H9 (cell line): Measurements from ENCODE around the gene POLD1. TPM values are rescaled to one million over a fixed set of nuclear protein-coding genes. Genes with fewer than 3 reads are reported as not detected.

Experiments used
- DNase-seq: peaks from one replicate; pipeline ENCODE4 v3.0.0-alpha.2; 2017
- H2AFZ ChIP-seq: one replicate; pipeline ENCODE4 v1.6.1; 2013; ENCODE audit warnings: mild to moderate bottlenecking, low read length, control low read depth, moderate library complexity
- H2AK5ac ChIP-seq: 2 replicates; pipeline ENCODE4 v1.6.1; 2013; ENCODE audit warnings: low read length, control low read depth, mixed read lengths; ENCODE audit not compliant: insufficient read length
- H2BK120ac ChIP-seq: one replicate; pipeline ENCODE4 v1.6.1; 2013; ENCODE audit warnings: low read depth, mild to moderate bottlenecking, low read length, control low read depth, inconsistent platforms; ENCODE audit not compliant: poor library complexity, severe bottlenecking
- H2BK12ac ChIP-seq: 2 replicates; pipeline ENCODE4 v1.6.1; 2013; ENCODE audit warnings: low read length, control low read depth, mixed read lengths, low read depth; ENCODE audit not compliant: insufficient read length
- H2BK15ac ChIP-seq: 2 replicates; pipeline ENCODE4 v1.6.1; 2013; ENCODE audit warnings: low read depth, low read length, control low read depth
- H2BK20ac ChIP-seq: one replicate; pipeline ENCODE4 v1.6.1; 2013; ENCODE audit warnings: low read depth, mild to moderate bottlenecking, low read length, control low read depth, inconsistent platforms; ENCODE audit not compliant: poor library complexity, severe bottlenecking
- H2BK5ac ChIP-seq: 2 replicates; pipeline ENCODE4 v1.6.1; 2013; ENCODE audit warnings: low read length, control low read depth, mixed read lengths; ENCODE audit not compliant: insufficient read length
- H3K14ac ChIP-seq: 2 replicates; pipeline ENCODE4 v1.6.1; 2013; ENCODE audit warnings: low read length, control low read depth; ENCODE audit not compliant: insufficient read depth
- H3K18ac ChIP-seq: 2 replicates; pipeline ENCODE4 v1.6.1; 2013; ENCODE audit warnings: low read depth, mild to moderate bottlenecking, mixed read lengths, low read length, control low read depth; ENCODE audit not compliant: insufficient read length
- H3K23ac ChIP-seq: 2 replicates; pipeline ENCODE4 v1.6.1; 2013; ENCODE audit warnings: low read length, control low read depth, mixed read lengths, low read depth; ENCODE audit not compliant: insufficient read length
- H3K23me2 ChIP-seq: 2 replicates; pipeline ENCODE4 v1.6.1; 2013; ENCODE audit warnings: low read depth, mild to moderate bottlenecking, mixed read lengths, low read length, control low read depth; ENCODE audit not compliant: insufficient read length, poor library complexity, severe bottlenecking
- H3K27ac ChIP-seq: 2 replicates; pipeline ENCODE4 v1.5.1; 2013; ENCODE audit warnings: low read length, control low read depth, mixed read lengths, low read depth; ENCODE audit not compliant: insufficient read length
- H3K27me3 ChIP-seq: 2 replicates; pipeline ENCODE4 v1.6.1; 2013; ENCODE audit warnings: low read length, control low read depth, inconsistent platforms; ENCODE audit not compliant: insufficient read depth
- H3K4ac ChIP-seq: 2 replicates; pipeline ENCODE4 v1.6.1; 2013; ENCODE audit warnings: low read depth, mild to moderate bottlenecking, control low read depth, inconsistent platforms, low read length, moderate library complexity
- H3K4me1 ChIP-seq: 2 replicates; pipeline ENCODE4 v1.6.1; 2013; ENCODE audit warnings: low read length, control low read depth, inconsistent platforms; ENCODE audit not compliant: insufficient read depth
- H3K4me2 ChIP-seq: 2 replicates; pipeline ENCODE4 v1.6.1; 2013; ENCODE audit warnings: low read length, control low read depth, mixed read lengths; ENCODE audit not compliant: insufficient read length, insufficient read depth
- H3K56ac ChIP-seq: 2 replicates; pipeline ENCODE4 v1.6.1; 2013; ENCODE audit warnings: low read depth, mild to moderate bottlenecking, mixed read lengths, low read length, control low read depth; ENCODE audit not compliant: insufficient read length
- H3K79me1 ChIP-seq: 2 replicates; pipeline ENCODE4 v1.6.1; 2013; ENCODE audit warnings: low read depth, mild to moderate bottlenecking, moderate library complexity, low read length, control low read depth, inconsistent platforms; ENCODE audit not compliant: insufficient read depth, poor library complexity, severe bottlenecking
- H3K79me2 ChIP-seq: 2 replicates; pipeline ENCODE4 v1.6.1; 2013; ENCODE audit warnings: low read length, control low read depth, inconsistent platforms; ENCODE audit not compliant: insufficient read depth
- H3K9ac ChIP-seq: 2 replicates; pipeline ENCODE4 v1.6.1; 2013; ENCODE audit warnings: low read length, control low read depth, mixed read lengths; ENCODE audit not compliant: insufficient read length; ENCODE audit errors: extremely low read depth
- H3K9me3 ChIP-seq: one replicate; pipeline ENCODE4 v1.6.1; 2013; ENCODE audit warnings: low read depth, low read length, inconsistent platforms; ENCODE audit not compliant: control insufficient read depth
- H3T11ph ChIP-seq: one replicate; pipeline ENCODE4 v1.6.1; 2013; ENCODE audit warnings: mild to moderate bottlenecking, low read length, control low read depth, inconsistent platforms
- H4K20me1 ChIP-seq: one replicate; pipeline ENCODE4 v1.6.1; 2013; ENCODE audit not compliant: control insufficient read depth, insufficient read length, insufficient read depth
- H4K5ac ChIP-seq: 2 replicates; pipeline ENCODE4 v1.6.1; 2013; ENCODE audit warnings: low read depth, mild to moderate bottlenecking, mixed read lengths, low read length, control low read depth; ENCODE audit not compliant: insufficient read length
- H4K8ac ChIP-seq: replicated peaks from 2 replicates; pipeline ENCODE4 v1.6.1; 2013; ENCODE audit warnings: low read length, control low read depth, mixed read lengths, low read depth; ENCODE audit not compliant: insufficient read length
- H4K91ac ChIP-seq: 2 replicates; pipeline ENCODE4 v1.6.1; 2013; ENCODE audit warnings: low read depth, mild to moderate bottlenecking, moderate library complexity, mixed read lengths, low read length, control low read depth; ENCODE audit not compliant: insufficient read length
- H3K27ac Mint-ChIP-seq, 3 experiments: 2 replicates in 2 of 3; 3 replicates in 1 of 3; pipeline ENCODE4 v1.8.0; 2020 to 2021; ENCODE audit warnings: mixed read lengths in 3 of 3, mild to moderate bottlenecking in 1 of 3, moderate library complexity in 1 of 3
- H3K27me3 Mint-ChIP-seq: 2 replicates; pipeline ENCODE4 v1.8.0; 2021; ENCODE audit warnings: low read depth, mild to moderate bottlenecking, moderate library complexity, mixed read lengths
- H3K36me3 Mint-ChIP-seq, 3 experiments: 2 replicates in 2 of 3; 3 replicates in 1 of 3; pipeline ENCODE4 v1.8.0; 2020 to 2021; ENCODE audit warnings: low read depth in 3 of 3, mixed read lengths in 3 of 3; ENCODE audit not compliant: insufficient read depth in 1 of 3
- H3K4me1 Mint-ChIP-seq, 2 experiments: 2 replicates each; pipeline ENCODE4 v1.8.0; 2020; ENCODE audit warnings: mixed read lengths in 2 of 2
- H3K4me3 Mint-ChIP-seq, 2 experiments: 2 replicates in 1 of 2; 3 replicates in 1 of 2; pipeline ENCODE4 v1.8.0; 2020 to 2021; ENCODE audit warnings: mild to moderate bottlenecking in 2 of 2, mixed read lengths in 2 of 2, moderate library complexity in 1 of 2
- H3K9me3 Mint-ChIP-seq, 2 experiments: 2 replicates in 1 of 2; 3 replicates in 1 of 2; pipeline ENCODE4 v1.8.0; 2020; ENCODE audit warnings: mild to moderate bottlenecking in 2 of 2, mixed read lengths in 2 of 2, moderate library complexity in 1 of 2
- WGBS: extraction: QIAGEN DNeasy Blood & Tissue Kit; methylation state at CpG from one replicate; pipeline ENCODE4 v1.1.7; 2013; ENCODE audit warnings: missing lambda C conversion rate, low lambda C conversion rate, mixed read lengths; ENCODE audit not compliant: insufficient read length; ENCODE audit errors: extremely low coverage; 5-methylcytosine and 5-hydroxymethylcytosine counted together
- total RNA-seq: library from RNA; stranded (reverse); gene quantifications from 2 replicates; pipeline ENCODE4 v1.2.1, GENCODE V29; 2021
- TF ChIP-seq, protein P1 (sequence below): fragments of 200-600 bp; sonication (generic); conservative IDR thresholded peaks from 3 replicates; pipeline ENCODE4 v1.8.0; 2021; ENCODE audit warnings: antibody characterized with exemption, mild to moderate bottlenecking

The POLD1 gene
- total RNA-seq, 1 experiment from 2014 or later = 165 TPM

DNA sequence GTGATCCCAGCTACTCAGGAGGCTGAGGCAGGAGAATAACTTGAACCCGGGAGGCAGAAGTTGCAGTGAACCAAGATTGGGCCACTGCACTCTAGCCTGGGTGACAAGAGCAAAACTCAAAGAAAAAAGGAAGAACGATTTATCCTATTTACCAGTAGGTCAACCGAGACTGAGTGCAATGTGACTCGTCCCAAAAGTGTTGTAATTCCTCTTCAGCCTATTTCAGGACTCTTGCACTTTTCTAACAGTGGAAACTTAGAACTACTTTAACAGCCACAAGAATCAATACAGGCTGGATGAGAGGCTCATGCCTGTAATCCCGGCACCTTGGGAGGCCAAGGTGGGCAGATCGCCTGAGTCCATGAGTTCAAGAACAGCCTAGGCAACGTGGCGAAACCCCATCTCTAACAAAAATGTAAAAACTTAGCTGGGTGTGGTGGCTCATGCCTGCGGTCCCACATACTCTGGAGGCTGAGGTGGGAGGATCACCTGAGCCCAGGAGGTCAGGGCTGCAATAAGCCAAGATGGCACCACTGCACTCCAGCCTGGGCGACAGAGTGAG lies 12.2 kb upstream of the POLD1 start:
- no peak overlapping the region for H2AK5ac ChIP-seq
- no peaks in the 10 kb centered on the region for H3K4me1 ChIP-seq
- no peak for DNase-seq
- no peaks in the 10 kb centered on the region for H3K79me1 ChIP-seq
- no peak overlapping the region for H3K18ac ChIP-seq
- no peaks in the 10 kb centered on the region for H3K79me2 ChIP-seq
- H4K8ac ChIP-seq = no peak overlapping the region
- no peak overlapping the region for H3K4me2 ChIP-seq
- H3K9me3 ChIP-seq = no peaks in the 10 kb centered on the region
- Mint-ChIP-seq H3K9me3 (0 out of 5 replicates have a peak, but pooled peaks cover 0 to 4% of the 10 kb centered on the region in 2 experiments), H3K27ac (no peak overlapping the region), H3K36me3 (peaks cover 0 to under 1% (median 0%) of the 10 kb centered on the region in 3 experiments; a peak in 2 of 7 replicates), H3K4me3 (no peak overlapping the region), H3K27me3 (peaks cover 12% of the 10 kb centered on the region), H3K4me1 (peaks cover 12% of the 10 kb centered on the region in 2 experiments)
- no peak overlapping the region for H3K4ac ChIP-seq
- no peak overlapping the region for H3K14ac ChIP-seq
- no peak overlapping the region for H3K56ac ChIP-seq
- no peak overlapping the region for H2BK120ac ChIP-seq
- no peak overlapping the region for H2BK20ac ChIP-seq
- TF ChIP-seq, protein P1, sequence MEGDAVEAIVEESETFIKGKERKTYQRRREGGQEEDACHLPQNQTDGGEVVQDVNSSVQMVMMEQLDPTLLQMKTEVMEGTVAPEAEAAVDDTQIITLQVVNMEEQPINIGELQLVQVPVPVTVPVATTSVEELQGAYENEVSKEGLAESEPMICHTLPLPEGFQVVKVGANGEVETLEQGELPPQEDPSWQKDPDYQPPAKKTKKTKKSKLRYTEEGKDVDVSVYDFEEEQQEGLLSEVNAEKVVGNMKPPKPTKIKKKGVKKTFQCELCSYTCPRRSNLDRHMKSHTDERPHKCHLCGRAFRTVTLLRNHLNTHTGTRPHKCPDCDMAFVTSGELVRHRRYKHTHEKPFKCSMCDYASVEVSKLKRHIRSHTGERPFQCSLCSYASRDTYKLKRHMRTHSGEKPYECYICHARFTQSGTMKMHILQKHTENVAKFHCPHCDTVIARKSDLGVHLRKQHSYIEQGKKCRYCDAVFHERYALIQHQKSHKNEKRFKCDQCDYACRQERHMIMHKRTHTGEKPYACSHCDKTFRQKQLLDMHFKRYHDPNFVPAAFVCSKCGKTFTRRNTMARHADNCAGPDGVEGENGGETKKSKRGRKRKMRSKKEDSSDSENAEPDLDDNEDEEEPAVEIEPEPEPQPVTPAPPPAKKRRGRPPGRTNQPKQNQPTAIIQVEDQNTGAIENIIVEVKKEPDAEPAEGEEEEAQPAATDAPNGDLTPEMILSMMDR = no peak
- H2BK5ac ChIP-seq = no peak overlapping the region
- no peak overlapping the region for H3K23ac ChIP-seq
- H2AFZ ChIP-seq = no peak overlapping the region
- no peak overlapping the region for H3K27ac ChIP-seq
- no peak overlapping the region for H2BK15ac ChIP-seq
- H2BK12ac ChIP-seq = no peak overlapping the region
- no peak overlapping the region for H4K91ac ChIP-seq
- no peaks in the 10 kb centered on the region for H3K27me3 ChIP-seq
- no peaks in the 10 kb centered on the region for H4K20me1 ChIP-seq
- no peak overlapping the region for H3K9ac ChIP-seq
- H3K23me2 ChIP-seq = peaks cover 5% of the 10 kb centered on the region
- H3T11ph ChIP-seq = no peak overlapping the region
- WGBS = no CpG with 5 or more reads among the region's 10 CpGs
- no peak overlapping the region for H4K5ac ChIP-seq
